Neutrophil (primary cell): ENCODE measurements around the gene SLC27A1.

Experiments used
- H3K27ac ChIP-seq: fragments of 200-600 bp; sonication (generic); 2 replicates; pipeline ENCODE4 v1.5.1; 2016; ENCODE audit warnings: mild to moderate bottlenecking, moderate library complexity
- H3K27me3 ChIP-seq: fragments of 200-600 bp; sonication (generic); 2 replicates; pipeline ENCODE4 v1.6.0; 2016; ENCODE audit warnings: mild to moderate bottlenecking
- H3K36me3 ChIP-seq: fragments of 200-600 bp; sonication (generic); 2 replicates; pipeline ENCODE4 v1.5.1; 2017
- H3K4me1 ChIP-seq, 2 experiments: fragments of 200-600 bp in 1 of 2; sonication (generic) in 1 of 2; 1 replicate in 1 of 2; 2 replicates in 1 of 2; pipeline versions ENCODE4 v1.5.1 to v1.6.1; 2013 to 2016; ENCODE audit warnings: low read depth in 1 of 2, low read length in 1 of 2, mild to moderate bottlenecking in 1 of 2, moderate library complexity in 1 of 2; ENCODE audit not compliant: control insufficient read depth in 1 of 2, insufficient read depth in 1 of 2
- H3K4me3 ChIP-seq, 2 experiments: fragments of 200-600 bp in 1 of 2; sonication (generic) in 1 of 2; 1 replicate in 1 of 2; 2 replicates in 1 of 2; pipeline ENCODE4 v1.5.1; 2013 to 2016; ENCODE audit warnings: low read depth in 1 of 2, low read length in 1 of 2, mild to moderate bottlenecking in 1 of 2, moderate library complexity in 1 of 2
- H3K9me3 ChIP-seq: fragments of 200-600 bp; sonication (generic); 2 replicates; pipeline ENCODE4 v1.5.1; 2016
- CTCF ChIP-seq: fragments of 200-600 bp; sonication (generic); IDR thresholded peaks from 2 replicates; pipeline ENCODE4 v1.5.1; 2016; ENCODE audit warnings: antibody characterized with exemption

Gene SLC27A1

GRCh38 chr19:17499648-17500446 is 29.5 kb downstream of the SLC27A1 start:
- Histone ChIP-seq H3K27me3 (no peaks in the 10 kb centered on the region), H3K4me3 (peak overlapping the region; percentile 43 to 47), H3K4me1 (peaks cover 28 to 36% of the 10 kb centered on the region in 2 experiments), H3K27ac (peak overlapping the region; percentile 81), H3K9me3 (no peaks in the 10 kb centered on the region), H3K36me3 (no peaks in the 10 kb centered on the region)
- no peak for TF ChIP-seq CTCF

- Histone ChIP-seq H3K4me3 (no peak overlapping the region), H3K36me3 (no peaks in the 10 kb centered on the region), H3K27me3 (no peaks in the 10 kb centered on the region), H3K27ac (peak overlapping the region; percentile 81), H3K9me3 (no peaks in the 10 kb centered on the region), H3K4me1 (peaks cover 28 to 38% of the 10 kb centered on the region in 2 experiments)
- TF ChIP-seq CTCF: no peak
These were observed 30.3 kb downstream of the SLC27A1 start for GRCh38 chr19:17500447-17501198.

GRCh38 chr19:17503240-17503639 is 32.9 kb downstream of the SLC27A1 start:
- Histone ChIP-seq H3K4me3 (no peak overlapping the region), H3K36me3 (no peaks in the 10 kb centered on the region), H3K4me1 (peaks cover 19 to 31% of the 10 kb centered on the region in 2 experiments), H3K27me3 (no peaks in the 10 kb centered on the region), H3K9me3 (no peaks in the 10 kb centered on the region), H3K27ac (no peak overlapping the region)
- TF ChIP-seq CTCF: no peak

GRCh38 chr19:17504030-17504429 is 33.7 kb downstream of the SLC27A1 start:
- Histone ChIP-seq H3K27ac (peak overlapping the region; percentile 52), H3K4me1 (peaks cover 18 to 30% of the 10 kb centered on the region in 2 experiments), H3K9me3 (no peaks in the 10 kb centered on the region), H3K36me3 (no peaks in the 10 kb centered on the region), H3K27me3 (no peaks in the 10 kb centered on the region), H3K4me3 (no peak overlapping the region)
- TF ChIP-seq CTCF: no peak

- Histone ChIP-seq H3K27ac (peak overlapping the region; percentile 52), H3K27me3 (no peaks in the 10 kb centered on the region), H3K4me1 (peaks cover 13 to 25% of the 10 kb centered on the region in 2 experiments), H3K36me3 (no peaks in the 10 kb centered on the region), H3K9me3 (no peaks in the 10 kb centered on the region), H3K4me3 (no peak overlapping the region)
- no peak for TF ChIP-seq CTCF
These were observed 34.1 kb downstream of the SLC27A1 start for GRCh38 chr19:17504456-17504855.
